HG03354 (cell line): ENCODE measurements around the gene SLC13A1.
"Not testable (repeated sequence)": the region's sequence is repeated elsewhere in the genome, so short reads cannot be mapped to it uniquely, and the experiment has no call there.

Source experiments
- ATAC-seq: cut with Tn5 transposase; IDR thresholded peaks from one replicate; pipeline ENCODE4 v1.9.1; 2021; ENCODE audit warnings: mild to moderate bottlenecking; ENCODE audit not compliant: unreplicated experiment, poor library complexity, severe bottlenecking

The SLC13A1 gene, protein sequence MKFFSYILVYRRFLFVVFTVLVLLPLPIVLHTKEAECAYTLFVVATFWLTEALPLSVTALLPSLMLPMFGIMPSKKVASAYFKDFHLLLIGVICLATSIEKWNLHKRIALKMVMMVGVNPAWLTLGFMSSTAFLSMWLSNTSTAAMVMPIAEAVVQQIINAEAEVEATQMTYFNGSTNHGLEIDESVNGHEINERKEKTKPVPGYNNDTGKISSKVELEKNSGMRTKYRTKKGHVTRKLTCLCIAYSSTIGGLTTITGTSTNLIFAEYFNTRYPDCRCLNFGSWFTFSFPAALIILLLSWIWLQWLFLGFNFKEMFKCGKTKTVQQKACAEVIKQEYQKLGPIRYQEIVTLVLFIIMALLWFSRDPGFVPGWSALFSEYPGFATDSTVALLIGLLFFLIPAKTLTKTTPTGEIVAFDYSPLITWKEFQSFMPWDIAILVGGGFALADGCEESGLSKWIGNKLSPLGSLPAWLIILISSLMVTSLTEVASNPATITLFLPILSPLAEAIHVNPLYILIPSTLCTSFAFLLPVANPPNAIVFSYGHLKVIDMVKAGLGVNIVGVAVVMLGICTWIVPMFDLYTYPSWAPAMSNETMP

DNA sequence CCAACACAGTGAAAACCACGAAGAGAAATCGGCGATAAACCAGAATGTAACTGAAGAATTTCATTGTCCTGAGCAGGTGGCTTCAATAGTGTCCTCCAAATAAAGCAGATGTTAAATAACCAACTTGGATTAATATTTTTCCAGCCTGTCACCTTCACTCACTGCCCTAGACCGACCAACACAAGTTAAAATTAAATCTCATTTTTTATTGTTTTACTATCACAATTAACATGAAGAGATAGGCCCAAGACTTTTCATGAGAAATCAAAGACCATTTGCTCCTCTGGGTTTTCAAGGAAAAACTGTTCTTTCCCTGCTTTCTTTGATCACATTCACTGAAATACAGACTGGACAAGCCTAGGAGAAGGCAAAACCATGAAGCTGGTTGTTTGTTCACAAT lies at the start of gene SLC13A1:
Gene SLC13A1 (minus strand): TSS at position 87 of the 400 bp plus-strand sequence. CDS start 23 bp downstream, at position 64.
- ATAC-seq, result no peak

DNA sequence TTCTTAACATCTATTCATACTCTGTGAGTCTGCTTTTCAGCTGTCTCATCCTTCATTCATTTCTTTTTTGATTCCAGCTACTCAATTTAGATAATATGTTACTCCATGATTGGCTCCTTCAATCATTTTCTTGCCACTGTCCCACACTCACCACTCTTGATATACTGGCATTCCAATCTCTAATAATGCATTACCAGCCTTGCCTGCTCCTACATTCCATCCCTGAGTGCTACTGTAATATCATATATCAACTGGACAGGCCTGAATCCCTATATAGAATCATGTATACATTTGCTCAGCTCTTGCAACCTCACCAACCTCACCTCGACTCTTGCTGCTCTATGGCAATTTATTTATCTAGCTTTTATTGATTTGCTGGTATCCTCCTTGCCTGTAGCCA lies 45.0 kb upstream of the SLC13A1 start:
- no peak for ATAC-seq

DNA sequence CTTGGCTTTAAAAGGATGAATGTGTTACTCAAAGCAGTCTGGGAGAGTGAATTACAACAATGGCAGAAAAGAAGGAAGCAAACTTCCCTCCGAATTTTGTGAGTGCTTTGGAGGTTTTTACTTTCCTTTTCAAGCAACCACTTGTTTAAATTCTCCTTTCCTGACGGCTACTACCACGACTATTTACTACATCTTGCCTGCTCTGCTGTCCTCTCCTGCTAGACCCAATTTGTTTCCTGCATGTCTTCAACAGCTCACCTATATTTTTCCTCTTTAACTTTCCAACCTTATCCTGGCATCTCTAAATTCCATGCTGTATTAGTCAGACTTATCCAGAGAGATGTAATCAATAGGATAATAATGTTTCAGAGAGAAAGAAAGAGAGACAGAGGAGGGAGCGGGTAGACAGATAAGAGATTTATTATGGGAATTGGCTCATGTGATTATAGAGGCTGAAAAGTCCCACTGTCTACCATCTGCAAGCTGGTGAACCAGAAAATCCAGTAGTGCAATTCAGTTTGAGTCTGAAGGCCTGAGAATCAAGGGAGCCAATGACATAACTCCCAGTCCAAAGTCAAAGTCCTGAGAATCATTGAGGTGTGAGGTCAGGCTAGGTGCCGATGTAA lies 42.8 kb upstream of the SLC13A1 start:
- no peak for ATAC-seq

DNA sequence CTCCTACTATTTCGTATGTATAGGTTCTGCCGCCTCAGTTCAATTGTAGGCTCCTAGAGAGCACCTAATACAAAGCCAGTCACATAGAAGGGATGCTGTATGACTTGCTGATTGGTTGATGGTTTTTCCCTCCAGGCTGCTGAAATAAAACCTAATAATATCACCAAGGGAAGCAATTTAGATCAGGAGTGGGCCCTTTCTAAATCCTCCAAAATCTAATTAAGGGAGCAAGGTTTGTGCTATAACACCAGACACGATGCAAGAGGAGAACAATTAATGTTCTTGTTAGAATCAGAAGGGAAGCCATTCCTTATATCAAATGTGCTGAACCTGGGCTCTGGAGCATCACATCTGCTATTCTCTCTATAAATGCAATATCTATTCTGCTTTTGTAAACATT lies 42.0 kb upstream of the SLC13A1 start:
- ATAC-seq, result no peak

DNA sequence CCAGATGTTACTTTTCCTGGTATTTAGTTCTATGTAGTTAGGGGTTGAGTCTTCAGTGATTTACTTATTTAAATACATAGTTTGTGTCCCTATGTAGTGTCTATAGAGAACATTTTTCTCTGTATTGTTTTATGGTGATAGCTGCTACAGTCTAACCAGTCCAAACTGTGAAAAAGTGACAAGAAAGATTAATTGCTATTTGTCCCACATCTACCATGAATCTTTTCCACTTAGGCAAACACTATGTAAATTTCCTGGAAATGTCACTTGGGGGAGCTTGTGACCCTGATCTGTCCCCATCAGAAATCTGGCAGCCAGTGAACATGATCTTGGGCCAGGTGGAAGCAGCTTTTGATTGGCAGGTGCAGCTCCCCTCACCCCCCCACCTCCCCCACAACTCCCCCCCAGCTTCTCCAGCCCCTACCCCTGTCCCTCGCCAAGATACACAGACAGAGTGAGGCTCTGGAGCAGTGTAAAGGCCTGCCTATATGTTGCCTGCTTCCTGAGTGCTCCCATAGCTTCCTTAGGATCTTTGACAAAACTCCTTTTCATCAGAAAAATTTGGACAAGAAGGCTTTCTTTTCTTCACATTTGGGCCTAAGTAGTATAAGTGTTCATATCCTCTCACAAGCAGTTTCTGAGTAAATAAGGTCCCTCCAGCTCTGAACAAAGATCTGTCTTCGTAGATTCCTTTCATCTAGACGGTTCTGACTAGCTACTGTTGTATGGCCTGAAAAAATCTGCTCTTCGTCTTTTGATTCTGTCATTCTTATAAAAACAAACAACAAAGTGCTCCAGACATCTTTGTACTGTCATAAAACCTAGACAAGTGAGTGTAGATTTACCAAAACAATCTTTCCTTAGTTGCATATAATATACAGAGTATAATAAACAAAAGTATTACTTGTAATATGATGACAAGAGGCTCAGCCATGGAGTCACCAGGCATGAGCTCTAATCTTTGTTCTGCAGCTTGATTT lies 31.5 kb upstream of the SLC13A1 start:
- ATAC-seq, result no peak

DNA sequence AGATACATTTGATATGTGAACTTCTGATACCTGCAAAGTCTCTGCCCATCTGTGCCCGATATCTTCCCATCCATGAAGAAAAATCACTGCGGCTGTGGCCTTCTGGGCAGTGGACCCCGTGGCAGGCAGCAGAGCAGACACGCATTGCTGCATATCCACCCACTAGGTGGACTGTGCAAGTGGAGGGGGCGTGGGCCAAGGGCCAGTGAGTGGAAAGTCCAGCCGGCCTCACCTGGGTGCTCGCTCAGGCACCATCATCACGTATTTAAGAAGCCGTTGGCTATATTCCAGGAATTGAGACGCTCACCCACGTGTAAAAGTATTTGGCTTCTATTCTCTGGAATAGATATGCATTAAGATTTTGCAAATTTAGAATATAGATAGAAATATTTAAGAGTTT lies 30.8 kb upstream of the SLC13A1 start:
- no peak for ATAC-seq

DNA sequence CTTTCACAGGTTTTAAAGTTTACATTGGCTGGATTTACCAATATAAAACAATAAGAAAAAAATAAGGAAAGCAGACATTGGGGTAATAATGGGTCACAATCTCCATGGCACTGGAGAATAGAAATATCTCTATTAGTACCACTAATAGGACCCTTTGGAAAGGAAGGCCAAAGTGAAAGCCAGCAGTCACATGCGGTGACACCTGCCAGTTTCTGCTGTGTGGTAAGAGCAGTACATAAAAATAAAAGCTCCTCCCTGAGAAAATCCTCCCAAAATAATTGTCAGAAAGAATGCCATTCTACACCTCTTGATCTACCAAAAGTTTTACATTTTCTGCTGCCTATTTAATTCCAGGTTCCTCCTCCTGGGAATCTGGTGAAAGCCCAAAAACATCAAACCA lies 30.4 kb upstream of the SLC13A1 start:
- no peak for ATAC-seq

DNA sequence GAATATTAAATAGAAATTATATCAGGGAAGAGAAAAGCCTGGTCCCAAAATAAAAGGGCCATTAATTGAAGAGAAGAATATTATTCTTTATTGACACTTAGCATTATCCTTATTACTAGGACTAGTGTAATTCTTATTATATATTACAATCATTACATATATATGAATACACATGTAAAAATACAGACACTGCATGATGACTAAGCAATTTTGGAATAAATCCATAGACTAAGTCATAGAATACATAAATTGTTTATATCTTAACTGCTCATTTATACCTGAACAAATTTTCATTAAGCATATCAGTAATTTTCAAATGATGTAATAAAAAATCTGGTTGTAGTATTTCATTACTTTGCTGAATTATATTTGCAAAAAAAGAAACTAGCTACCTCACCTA lies 29.7 kb upstream of the SLC13A1 start:
- no peak for ATAC-seq

DNA sequence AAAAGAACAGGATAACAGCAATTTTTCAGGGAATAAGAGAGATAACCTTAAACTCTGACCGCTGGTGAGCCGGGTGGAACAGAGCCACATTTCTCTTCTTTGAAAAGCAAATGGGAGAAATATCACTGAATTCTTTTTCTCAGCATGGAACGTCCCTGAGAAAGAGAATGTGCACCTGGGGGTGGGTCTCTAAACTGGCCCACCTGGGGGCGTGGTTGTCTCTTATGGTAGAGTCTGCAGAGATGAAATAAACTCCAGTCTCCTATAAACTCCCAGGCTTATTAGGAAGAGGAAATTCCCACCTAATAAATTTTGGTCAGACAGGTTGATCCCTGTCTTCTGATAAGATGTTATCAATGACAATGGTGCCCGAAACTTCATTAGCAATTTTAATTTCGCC lies 27.9 kb upstream of the SLC13A1 start:
- ATAC-seq, result not testable (repeated sequence)

DNA sequence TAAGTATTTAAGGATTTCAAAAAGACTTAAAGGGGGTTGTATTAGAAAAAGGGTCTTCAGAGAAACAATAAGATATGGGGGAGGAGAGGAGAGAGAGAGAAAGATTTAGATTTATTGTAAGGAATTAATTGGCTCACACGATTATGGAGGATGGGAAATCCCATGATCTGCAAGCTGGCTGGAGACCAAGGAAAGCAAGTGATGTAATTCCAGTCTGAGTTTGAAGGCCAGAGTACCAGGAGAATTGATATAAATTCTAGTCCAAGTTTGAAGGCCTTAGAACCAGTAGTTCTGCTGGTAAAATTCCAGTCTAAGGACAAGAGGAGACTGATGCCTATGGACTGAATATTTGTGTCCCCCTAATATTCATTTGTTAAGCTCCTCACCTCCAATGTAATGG lies 20.6 kb upstream of the SLC13A1 start:
- ATAC-seq, result no peak

DNA sequence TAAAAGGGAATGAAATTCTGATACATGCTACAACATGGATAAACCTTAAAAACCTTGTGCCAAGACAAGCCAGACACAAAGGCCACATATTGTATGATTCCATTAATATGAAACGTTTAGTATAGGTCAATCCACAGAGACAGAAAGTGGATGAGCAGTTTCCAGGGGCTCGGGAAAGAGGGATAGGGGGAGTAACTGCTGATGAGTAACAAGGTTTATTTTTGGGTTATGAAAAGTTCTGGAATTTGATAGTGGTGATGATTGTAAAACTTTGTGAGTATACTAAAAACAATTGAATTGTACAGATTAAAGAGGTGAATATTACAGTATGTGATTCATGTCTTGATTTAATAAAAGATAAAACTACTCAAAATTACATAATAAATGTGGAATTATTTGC lies 19.1 kb upstream of the SLC13A1 start:
- no peak for ATAC-seq

DNA sequence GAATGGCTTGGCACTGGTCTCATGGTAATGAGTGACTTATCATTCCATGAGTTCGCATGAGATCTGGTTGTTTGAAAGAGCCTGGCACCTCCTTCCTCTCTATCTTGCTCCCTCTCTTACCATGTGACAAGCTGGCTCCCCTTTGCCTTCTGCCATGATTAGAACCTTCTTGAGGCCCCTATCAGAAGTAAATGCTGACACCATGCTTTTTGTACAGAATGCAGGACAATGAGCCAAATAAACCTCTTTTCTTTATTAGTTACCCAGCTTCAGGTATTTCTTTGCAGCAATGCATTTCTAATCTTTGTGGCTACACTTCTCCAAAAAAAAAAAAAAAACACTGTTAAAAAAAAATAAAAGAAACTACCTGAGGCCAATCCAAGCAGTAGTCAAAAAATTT lies 17.1 kb upstream of the SLC13A1 start:
- ATAC-seq, result no peak

DNA sequence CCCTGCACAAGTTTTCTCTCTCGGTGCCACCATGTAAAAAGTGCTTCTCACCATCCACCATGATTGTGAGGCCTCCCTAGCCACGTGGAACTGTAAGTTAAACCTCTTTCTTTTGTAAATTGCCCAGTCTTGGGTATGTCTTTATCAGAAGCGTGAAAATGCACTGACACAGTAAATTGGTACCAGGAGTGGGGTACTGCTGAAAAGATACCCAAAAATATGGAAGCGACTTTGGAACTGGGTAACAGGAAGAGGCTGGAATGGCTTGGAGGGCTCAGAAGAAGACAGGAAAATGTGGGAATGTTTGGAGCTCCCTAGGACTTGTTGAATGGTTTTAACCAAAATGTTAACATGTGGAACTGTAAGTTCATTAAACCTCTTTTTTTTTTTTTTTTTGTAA lies 15.6 kb upstream of the SLC13A1 start:
- ATAC-seq, result no peak

DNA sequence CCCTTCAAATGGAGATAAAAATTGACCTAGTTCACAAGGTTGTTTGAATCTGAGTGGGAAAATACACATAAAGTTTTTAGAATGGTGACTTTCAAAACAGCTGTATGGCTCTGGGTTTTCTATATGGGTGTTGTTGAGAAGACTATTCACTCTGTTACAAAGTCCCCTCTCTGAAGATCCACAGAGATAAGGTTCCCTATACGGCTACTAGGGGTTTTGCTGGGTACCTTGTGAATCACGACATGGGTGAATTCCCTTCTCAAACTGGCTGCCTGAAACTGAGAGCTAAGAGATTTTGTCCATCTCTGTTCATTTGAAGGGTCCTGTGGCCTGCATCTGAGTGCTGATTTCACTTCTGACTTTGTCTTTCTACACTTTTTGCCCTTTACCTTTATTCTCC lies 11.8 kb upstream of the SLC13A1 start:
- ATAC-seq, result no peak

DNA sequence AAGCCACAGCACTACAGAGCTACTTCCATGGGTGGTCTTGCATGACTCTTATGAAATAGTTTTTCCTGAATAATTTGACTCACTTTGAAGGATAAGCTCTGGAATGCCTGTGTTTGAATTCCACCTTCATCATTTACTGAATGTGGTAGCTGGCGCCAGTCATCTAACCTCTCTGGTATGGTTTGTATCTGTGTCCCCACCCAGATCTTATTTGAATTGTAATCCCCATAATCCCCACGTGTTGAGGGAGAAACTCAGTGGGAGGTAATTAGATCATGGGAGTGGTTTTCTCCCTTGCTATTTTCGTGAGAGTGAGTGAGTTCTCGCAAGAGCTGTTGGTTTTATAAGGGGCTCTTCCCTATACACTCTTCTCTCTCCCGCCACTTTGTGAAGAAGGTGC lies 11.2 kb upstream of the SLC13A1 start:
- no peak for ATAC-seq

DNA sequence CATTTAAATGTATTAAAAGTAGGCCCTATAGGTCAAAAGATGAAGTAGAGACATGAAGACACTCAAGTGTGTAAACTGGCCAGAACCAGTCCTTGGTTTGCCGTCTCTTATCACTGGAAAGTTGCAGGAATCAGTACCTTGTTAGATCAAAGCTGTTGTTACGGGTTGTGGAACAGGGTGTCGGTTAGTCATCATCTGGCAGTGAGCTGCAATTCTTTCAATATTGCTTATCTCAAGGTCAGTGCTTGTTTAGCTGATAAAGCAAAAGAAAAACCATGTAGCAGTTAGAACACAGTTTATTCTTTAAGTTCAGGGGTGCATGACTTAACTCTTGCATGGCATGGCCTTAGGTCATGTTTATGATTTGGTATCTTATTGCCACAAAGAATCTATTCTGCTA lies 10.0 kb upstream of the SLC13A1 start:
- ATAC-seq, result no peak

DNA sequence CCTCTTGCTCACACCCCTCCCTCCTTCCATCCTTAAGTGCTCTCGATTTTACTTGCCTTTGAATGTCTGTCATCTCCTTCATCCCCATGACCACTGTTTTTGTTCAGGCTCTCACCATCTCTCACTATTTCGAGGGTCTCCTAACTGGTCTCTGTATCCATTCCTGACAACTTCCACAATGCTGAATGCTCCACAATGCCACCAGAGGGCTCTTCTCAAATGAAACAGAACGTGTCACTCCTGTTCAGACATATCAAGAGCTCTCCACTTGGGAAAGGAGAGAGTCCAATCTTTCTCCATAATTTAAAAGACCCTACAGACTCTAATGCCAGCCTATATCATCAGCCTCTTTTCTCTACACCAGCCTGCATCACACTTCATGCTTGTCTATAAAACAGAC lies 9.0 kb upstream of the SLC13A1 start:
- ATAC-seq, result no peak

DNA sequence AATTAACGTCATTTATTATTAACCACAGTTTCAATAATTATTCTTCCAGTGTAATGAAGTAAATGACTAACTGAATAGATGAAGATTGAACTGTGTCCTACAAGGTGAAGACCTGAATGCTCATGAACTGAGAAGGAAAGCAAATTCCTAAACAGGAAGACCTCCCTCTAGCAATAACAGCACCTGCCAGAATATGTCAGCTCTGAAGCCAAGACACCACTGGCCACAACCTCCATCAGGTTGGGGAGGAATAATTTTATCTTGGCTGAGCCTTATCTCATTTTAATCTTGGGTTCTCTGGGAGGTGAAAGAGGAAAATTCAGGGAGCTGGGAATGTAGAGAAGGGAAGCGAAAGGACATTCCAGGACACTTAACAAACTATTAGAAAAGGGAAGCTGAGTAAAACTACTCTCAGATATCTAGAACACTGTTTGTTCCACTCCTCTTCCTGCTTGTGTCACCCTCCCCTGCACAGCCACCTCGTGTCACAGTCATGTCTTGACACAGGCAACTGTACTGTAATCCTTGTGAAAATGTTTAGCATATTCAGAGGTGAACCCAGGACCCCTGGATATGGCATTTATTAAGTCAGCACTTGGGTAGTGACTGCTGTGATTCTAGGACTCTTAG lies 4.6 kb upstream of the SLC13A1 start:
- no peak for ATAC-seq

DNA sequence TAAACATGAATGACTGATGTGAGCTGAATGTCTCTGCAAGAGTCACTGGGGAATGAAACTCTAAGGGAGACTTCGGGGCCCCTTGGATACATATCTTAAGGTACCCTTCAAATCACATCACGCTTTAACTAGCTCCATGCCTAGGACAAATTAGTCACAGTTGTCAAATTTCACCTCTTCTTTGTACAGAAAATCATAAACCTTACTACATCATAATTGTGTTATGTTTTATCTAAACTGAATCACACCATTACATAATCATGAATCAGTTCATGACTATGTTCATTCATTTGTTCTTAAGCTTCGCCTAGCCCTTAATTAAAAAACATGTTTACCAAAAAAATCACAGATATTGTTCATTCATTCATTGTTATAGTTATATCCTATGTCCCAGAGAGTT lies 2.1 kb upstream of the SLC13A1 start:
- ATAC-seq, result no peak
